Aorta (tissue), 5 donors: ENCODE results near the gene CRPPA. TPM values are rescaled to one million over a fixed set of nuclear protein-coding genes. Genes with fewer than 3 reads are reported as not detected.
"Not testable (repeated sequence)": the region's sequence is repeated elsewhere in the genome, so short reads cannot be mapped to it uniquely, and the experiment has no call there.

Experiments
- ATAC-seq: fragments of 200-7000 bp; cut with Tn5 transposase; one replicate; pipeline ENCODE4 v1.9.1; 2022; ENCODE audit warnings: moderate library complexity; ENCODE audit not compliant: low FRiP score
- DNase-seq, 2 donors: peaks; one replicate each; pipeline ENCODE4 v3.0.0-alpha.2; 2020
- H3K27ac ChIP-seq, 2 donors: one replicate each; pipeline ENCODE4 v1.5.1; 2013; ENCODE audit warnings: low read length in 2 of 2, mild to moderate bottlenecking in 2 of 2, moderate library complexity in 2 of 2, control low read depth in 1 of 2, inconsistent platforms in 1 of 2, low read depth in 1 of 2
- H3K27me3 ChIP-seq, 2 donors: one replicate each; pipeline ENCODE4 v1.6.1; 2013; ENCODE audit warnings: control low read depth in 1 of 2, low read length in 1 of 2, mild to moderate bottlenecking in 1 of 2, moderate library complexity in 1 of 2; ENCODE audit not compliant: insufficient read depth in 2 of 2, control insufficient read depth in 1 of 2
- H3K36me3 ChIP-seq, 2 donors: one replicate each; pipeline ENCODE4 v1.6.1; 2013; ENCODE audit warnings: control low read depth in 1 of 2, low read length in 1 of 2, mild to moderate bottlenecking in 1 of 2; ENCODE audit not compliant: insufficient read depth in 2 of 2, control insufficient read depth in 1 of 2
- H3K4me1 ChIP-seq, 2 donors: one replicate each; pipeline ENCODE4 v1.6.1; 2013; ENCODE audit warnings: low read length in 2 of 2, control low read depth in 1 of 2, mild to moderate bottlenecking in 1 of 2, moderate library complexity in 1 of 2; ENCODE audit not compliant: insufficient read depth in 2 of 2, control insufficient read depth in 1 of 2
- H3K4me3 ChIP-seq, 2 donors: one replicate each; pipeline ENCODE4 v1.5.1; 2013; ENCODE audit warnings: low read length in 2 of 2, control low read depth in 1 of 2, mild to moderate bottlenecking in 1 of 2
- H3K9me3 ChIP-seq: one replicate; pipeline ENCODE4 v1.6.1; 2013; ENCODE audit warnings: mild to moderate bottlenecking, low read length; ENCODE audit not compliant: control insufficient read depth
- WGBS, 2 donors: extraction: QIAGEN DNeasy Blood & Tissue Kit; methylation state at CpG; one replicate each; pipeline ENCODE4 v1.1.7; 2013; 5-methylcytosine and 5-hydroxymethylcytosine counted together
- intact Hi-C, 2 donors: fragments of 100-400 bp; cut with DNase I; formaldehyde crosslinking; loops; one replicate each; pipeline versions ENCODE4 v1.14.2 to v1.15.0; 2022
- long read RNA-seq, 2 donors: library from polyadenylated mRNA; unstranded; transcript quantifications; one replicate each; pipeline ENCODE4 v2.0.0, GENCODE V29; 2020 to 2021
- polyA plus RNA-seq, 2 donors: library from polyadenylated mRNA; stranded (reverse); fragments of 200-250 nt; gene quantifications; one replicate each; pipeline ENCODE4 v1.2.3, GENCODE V29; 2013
- total RNA-seq, 2 donors: library from RNA; stranded (reverse); fragmentation: NEBNext Ultra II Directional; extraction: Animal tissue kit (Norgen Biotek cat#: 25700); gene quantifications; one replicate each; pipeline ENCODE4 v1.2.1, GENCODE V29; 2021
- donor health status: healthy with polysubstance abuse.
- donor health status: Bipolar disorder and iron deficiency.
- donor health status: DM: no; HTN: no; CAD: no.
- donor health status: DM: no; HTN: no; CAD: no.
- donor health status: DM: yes; HTN: yes; CAD: no.

Gene CRPPA
- 1 to 10 TPM; 2.1 to 2.4 TPM for total RNA-seq
- polyA plus RNA-seq, result under 1 TPM; 0.13 to 0.23 TPM
- long read RNA-seq, donor 1, partial matches to known transcripts, result 0 of 1 reads
- long read RNA-seq, donor 1, other reads (novel, unspliced or antisense), result 1 of 1 reads
- long read RNA-seq, donor 2, partial matches to known transcripts, result 0 of 5 reads
- long read RNA-seq, donor 2, other reads (novel, unspliced or antisense), result 5 of 5 reads

DNA sequence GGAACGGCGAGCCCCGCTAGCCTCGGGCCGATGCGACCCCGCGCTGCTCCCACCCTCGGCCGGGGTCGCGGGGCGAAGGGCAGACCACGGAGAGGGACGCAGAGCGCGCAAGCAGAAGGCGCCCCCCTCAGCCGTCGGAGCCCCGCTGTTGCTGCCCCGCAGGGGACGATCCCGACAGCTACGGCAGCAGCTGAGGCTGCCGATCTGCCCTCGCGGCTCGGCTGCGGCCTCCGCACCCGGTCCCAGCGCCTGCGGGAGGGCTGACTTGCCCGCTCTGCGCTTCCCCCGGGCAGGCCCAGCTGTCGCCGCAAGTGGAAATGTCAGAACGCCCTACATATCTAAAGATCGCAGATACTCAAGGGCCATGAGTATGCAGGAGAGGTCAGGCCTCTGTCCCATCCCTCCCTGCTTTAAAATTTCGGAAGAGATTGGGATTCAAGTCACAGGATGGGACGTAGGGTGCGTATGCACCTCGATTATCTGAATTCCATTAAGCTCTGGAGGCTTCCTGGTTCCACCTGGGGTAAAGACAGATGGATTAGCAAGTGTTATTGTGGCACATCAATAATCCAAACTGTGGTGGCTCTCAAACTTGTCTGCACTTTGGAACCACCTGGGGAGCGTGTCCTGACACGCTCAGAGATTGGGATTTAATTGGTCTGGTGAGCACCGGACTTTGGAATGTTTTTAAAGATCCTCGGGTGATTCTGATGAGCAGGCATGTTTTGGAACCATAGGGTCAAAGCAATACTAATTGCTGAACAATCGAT lies at the start of gene CRPPA:
Gene CRPPA, minus strand, starts transcription at position 206 of the 770 bp plus-strand sequence. CDS start 216 bp downstream, outside the sequence.
- ATAC-seq (peak; percentile 78), DNase-seq (peak; percentile 59 to 76)
- H3K27ac ChIP-seq, result peak within 1 kb of the TSS; percentile 89 to 94
- H3K9me3 ChIP-seq, result no peaks in the 10 kb centered on the region
- no peaks in the 10 kb centered on the region for H3K27me3 ChIP-seq
- no peaks in the 10 kb centered on the region for H3K4me1 ChIP-seq
- 8 to 10% methylated on average over 46 to 50 of the region's 50 CpGs for WGBS, 2 donors
- intact Hi-C loops, result no loop called here
- H3K36me3 ChIP-seq, result no peaks in the 10 kb centered on the region
- peak within 1 kb of the TSS; percentile 5 to 36 for H3K4me3 ChIP-seq

GRCh38 chr7:16465469-16466361 lies 44.4 kb upstream of the CRPPA start, which contains the start of gene SOSTDC1:
TSS of gene SOSTDC1 (minus strand) at chr7:16465738. CDS start at chr7:16465668, 70 bp downstream.
- ATAC-seq (no peak), DNase-seq (no peak)
- 3% methylated on average over 10 of the region's 10 CpGs for WGBS, 2 donors
- no peaks in the 10 kb centered on the region for H3K27me3 ChIP-seq
- intact Hi-C loops, result no loop called here
- H3K27ac ChIP-seq, result no peak within 1 kb of the TSS
- peaks cover 0 to 3% of the 10 kb centered on the region in 2 donors for H3K4me1 ChIP-seq
- H3K36me3 ChIP-seq, result no peaks in the 10 kb centered on the region
- no peak within 1 kb of the TSS for H3K4me3 ChIP-seq
- H3K9me3 ChIP-seq, result no peaks in the 10 kb centered on the region

- Histone ChIP-seq H3K4me1 (peaks cover 0 to 3% of the 10 kb centered on the region in 2 donors), H3K4me3 (no peak overlapping the region), H3K9me3 (no peaks in the 10 kb centered on the region), H3K36me3 (no peaks in the 10 kb centered on the region), H3K27me3 (no peaks in the 10 kb centered on the region), H3K27ac (no peak overlapping the region)
- WGBS, 2 donors, result 19 to 29% methylated on average over 10 of the region's 10 CpGs
- intact Hi-C loops, result no loop called here
- ATAC-seq, result no peak
- no peak for DNase-seq
Observed at GRCh38 chr7:16463949-16464715, 42.8 kb upstream of the CRPPA start.

GRCh38 chr7:16463520-16463919 lies 42.2 kb upstream of the CRPPA start:
- Histone ChIP-seq H3K27ac (no peak overlapping the region), H3K4me1 (peaks cover 0 to 3% of the 10 kb centered on the region in 2 donors), H3K27me3 (no peaks in the 10 kb centered on the region), H3K4me3 (no peak overlapping the region), H3K36me3 (no peaks in the 10 kb centered on the region), H3K9me3 (no peaks in the 10 kb centered on the region)
- DNase-seq (no peak), ATAC-seq (no peak)
- intact Hi-C loops, result no loop called here
- 40 to 45% methylated on average over 2 of the region's 2 CpGs for WGBS, 2 donors

GRCh38 chr7:16462431-16462889 lies 41.1 kb upstream of the CRPPA start:
- no peak overlapping the region for H3K4me3 ChIP-seq
- intact Hi-C loops, result no loop called here
- no peaks in the 10 kb centered on the region for H3K36me3 ChIP-seq
- ATAC-seq, result no peak
- 90 to 93% methylated on average over 7 of the region's 7 CpGs for WGBS, 2 donors
- no peaks in the 10 kb centered on the region for H3K27me3 ChIP-seq
- H3K9me3 ChIP-seq, result no peaks in the 10 kb centered on the region
- no peak overlapping the region for H3K27ac ChIP-seq
- DNase-seq, result no peak
- peaks cover 0 to 3% of the 10 kb centered on the region in 2 donors for H3K4me1 ChIP-seq

GRCh38 chr7:16460789-16461493 lies 39.6 kb upstream of the CRPPA start:
- Histone ChIP-seq H3K36me3 (no peaks in the 10 kb centered on the region), H3K27ac (no peak overlapping the region), H3K4me3 (no peak overlapping the region), H3K27me3 (no peaks in the 10 kb centered on the region), H3K4me1 (peaks cover 0 to 3% of the 10 kb centered on the region in 2 donors), H3K9me3 (no peaks in the 10 kb centered on the region)
- ATAC-seq (no peak), DNase-seq (no peak)
- intact Hi-C loops, result no loop called here
- WGBS, 2 donors, result 85 to 89% methylated on average over 2 of the region's 2 CpGs

GRCh38 chr7:16456303-16456702 lies 35.0 kb upstream of the CRPPA start:
- H3K9me3 ChIP-seq, H3K4me3 ChIP-seq, H3K36me3 ChIP-seq, H3K4me1 ChIP-seq, intact Hi-C loops, ATAC-seq, H3K27ac ChIP-seq, DNase-seq, H3K27me3 ChIP-seq: not testable (repeated sequence)
- 52 to 93% methylated on average over 1 of the region's 1 CpG for WGBS, 2 donors
